AG10803 (cell line): ENCODE results near the gene STEAP3.
A peak's percentile ranks its signal among the peaks of the same experiment; 100 is the strongest.

Source experiments
- DNase-seq: peaks from one replicate; pipeline ENCODE4 v3.0.0; 2010; ENCODE audit warnings: low read depth
- H3K4me3 ChIP-seq: 2 replicates; pipeline ENCODE4 v1.5.1; 2011; ENCODE audit warnings: mild to moderate bottlenecking, low read length, control low read depth
- CTCF ChIP-seq: conservative IDR thresholded peaks from 2 replicates; pipeline ENCODE4 v1.5.1; 2011; ENCODE audit warnings: mild to moderate bottlenecking, low read length, control low read depth, inconsistent platforms

Gene STEAP3

GRCh38 chr2:119250718-119251290 lies 27.2 kb downstream of the STEAP3 start:
- TF ChIP-seq CTCF: no peak
- no peak for DNase-seq
- no peak overlapping the region for H3K4me3 ChIP-seq

GRCh38 chr2:119251652-119252051 lies 28.0 kb downstream of the STEAP3 start:
- DNase-seq: no peak
- no peak overlapping the region for H3K4me3 ChIP-seq
- no peak for TF ChIP-seq CTCF

GRCh38 chr2:119252186-119253113 lies 28.8 kb downstream of the STEAP3 start:
- no peak overlapping the region for H3K4me3 ChIP-seq
- no peak for TF ChIP-seq CTCF
- DNase-seq: peak; percentile 94

- no peak overlapping the region for H3K4me3 ChIP-seq
- peak; percentile 67 for DNase-seq
- TF ChIP-seq CTCF: no peak
These were observed 29.6 kb downstream of the STEAP3 start for GRCh38 chr2:119253114-119253702.

GRCh38 chr2:119253760-119254600 lies 30.3 kb downstream of the STEAP3 start:
- no peak overlapping the region for H3K4me3 ChIP-seq
- TF ChIP-seq CTCF: no peak
- no peak for DNase-seq

- TF ChIP-seq CTCF: no peak
- no peak for DNase-seq
- H3K4me3 ChIP-seq: no peak overlapping the region
These were observed 31.0 kb downstream of the STEAP3 start for GRCh38 chr2:119254601-119255080.
